ENCODE results near the gene GNAZ.

Gene GNAZ

GRCh38 chr22:23154461-23154860 lies 84.1 kb downstream of the GNAZ start:
- no peak for DNase-seq (ENCODE audit: low read depth)
- no peak overlapping the region for H3K4me3 ChIP-seq (ENCODE audit: low read depth, low read length)
- TF ChIP-seq, protein P1, sequence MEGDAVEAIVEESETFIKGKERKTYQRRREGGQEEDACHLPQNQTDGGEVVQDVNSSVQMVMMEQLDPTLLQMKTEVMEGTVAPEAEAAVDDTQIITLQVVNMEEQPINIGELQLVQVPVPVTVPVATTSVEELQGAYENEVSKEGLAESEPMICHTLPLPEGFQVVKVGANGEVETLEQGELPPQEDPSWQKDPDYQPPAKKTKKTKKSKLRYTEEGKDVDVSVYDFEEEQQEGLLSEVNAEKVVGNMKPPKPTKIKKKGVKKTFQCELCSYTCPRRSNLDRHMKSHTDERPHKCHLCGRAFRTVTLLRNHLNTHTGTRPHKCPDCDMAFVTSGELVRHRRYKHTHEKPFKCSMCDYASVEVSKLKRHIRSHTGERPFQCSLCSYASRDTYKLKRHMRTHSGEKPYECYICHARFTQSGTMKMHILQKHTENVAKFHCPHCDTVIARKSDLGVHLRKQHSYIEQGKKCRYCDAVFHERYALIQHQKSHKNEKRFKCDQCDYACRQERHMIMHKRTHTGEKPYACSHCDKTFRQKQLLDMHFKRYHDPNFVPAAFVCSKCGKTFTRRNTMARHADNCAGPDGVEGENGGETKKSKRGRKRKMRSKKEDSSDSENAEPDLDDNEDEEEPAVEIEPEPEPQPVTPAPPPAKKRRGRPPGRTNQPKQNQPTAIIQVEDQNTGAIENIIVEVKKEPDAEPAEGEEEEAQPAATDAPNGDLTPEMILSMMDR (IDR thresholded peaks at IDR 0.05; ENCODE audit: low read depth, low read length, missing control alignments): no peak

- TF ChIP-seq, protein P1 (IDR thresholded peaks at IDR 0.05; ENCODE audit: low read depth, low read length, missing control alignments): no peak
- DNase-seq (ENCODE audit: low read depth): no peak
- H3K4me3 ChIP-seq (ENCODE audit: low read depth, low read length): no peak overlapping the region
Measured at GRCh38 chr22:23155143-23155542, 84.8 kb downstream of the GNAZ start.

GRCh38 chr22:23155831-23156230 lies 85.5 kb downstream of the GNAZ start:
- no peak for DNase-seq (ENCODE audit: low read depth)
- H3K4me3 ChIP-seq (ENCODE audit: low read depth, low read length): no peak overlapping the region
- TF ChIP-seq, protein P1 (IDR thresholded peaks at IDR 0.05; ENCODE audit: low read depth, low read length, missing control alignments): no peak

DNA sequence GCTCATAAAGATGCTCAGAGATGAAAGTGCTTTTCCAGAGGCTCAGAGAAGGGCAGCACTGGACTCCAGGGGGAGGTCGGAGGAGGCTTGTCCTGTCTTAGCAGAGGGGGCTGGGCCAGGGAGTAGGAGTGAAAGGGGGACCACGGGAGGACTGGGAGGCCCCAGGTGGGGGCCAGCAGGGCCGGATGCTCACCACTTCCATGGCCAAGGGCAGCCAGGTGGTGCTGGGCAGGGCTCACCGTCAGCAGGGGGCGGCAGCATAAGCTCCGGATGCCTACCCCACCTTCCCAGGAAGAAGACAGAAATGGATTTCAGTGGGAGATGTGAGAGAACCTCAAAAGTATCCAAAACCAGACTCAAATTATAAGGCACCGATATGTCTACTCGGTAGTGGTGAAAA lies 86.0 kb downstream of the GNAZ start:
- TF ChIP-seq, protein P1 (IDR thresholded peaks at IDR 0.05; ENCODE audit: low read depth, low read length, missing control alignments): no peak
- no peak overlapping the region for H3K4me3 ChIP-seq (ENCODE audit: low read depth, low read length)
- no peak for DNase-seq (ENCODE audit: low read depth)

DNA sequence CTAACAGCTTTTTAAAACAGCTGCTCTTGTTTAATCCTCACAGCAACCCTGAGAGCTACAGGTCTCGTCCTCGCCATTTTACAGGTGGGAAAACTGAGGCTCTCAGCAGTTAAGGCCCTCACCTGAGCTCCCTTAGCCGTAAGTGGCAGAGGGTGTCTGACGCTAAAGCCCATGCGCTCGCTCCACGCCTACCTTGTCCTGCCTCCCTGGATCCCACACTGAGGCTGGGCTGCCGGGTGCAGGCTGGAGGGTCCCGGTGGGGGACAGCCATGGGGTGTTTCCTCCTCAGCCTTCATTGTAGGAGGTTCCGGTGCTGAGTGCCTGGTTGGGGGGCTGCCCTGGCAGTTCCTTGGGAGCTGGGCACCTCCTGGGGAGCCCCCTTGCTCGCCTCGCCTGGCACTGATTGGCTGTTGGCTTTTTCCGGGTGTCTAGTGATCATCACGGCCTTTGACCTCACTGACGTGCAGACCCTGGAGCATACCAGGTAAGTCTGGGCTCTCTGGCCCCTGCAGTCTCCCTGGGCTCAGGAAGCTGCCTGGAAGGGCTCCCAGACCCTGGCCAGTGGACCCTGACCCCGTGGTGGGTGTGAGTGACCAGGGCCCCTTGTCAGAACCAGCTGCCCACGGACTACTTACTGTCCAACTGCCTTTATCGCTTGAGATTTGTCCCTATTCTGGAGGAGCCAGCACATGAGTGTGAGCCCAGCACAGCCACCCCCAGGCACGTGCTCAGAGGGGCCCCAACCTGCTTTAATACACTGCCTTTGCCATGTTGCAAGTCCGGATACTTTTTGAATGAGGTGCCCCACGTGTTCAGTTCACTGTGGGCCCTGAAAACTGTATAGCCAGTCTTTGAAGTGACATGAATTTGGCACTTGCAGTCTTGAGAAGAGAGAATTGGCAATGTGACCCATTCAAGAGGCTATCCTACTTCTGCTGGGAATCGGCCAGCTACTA lies 87.5 kb downstream of the GNAZ start:
- TF ChIP-seq, protein P1 (IDR thresholded peaks at IDR 0.05; ENCODE audit: low read depth, low read length, missing control alignments): no peak

GRCh38 chr22:23158516-23159290 lies 88.4 kb downstream of the GNAZ start:
- TF ChIP-seq, protein P1 (IDR thresholded peaks at IDR 0.05; ENCODE audit: low read depth, low read length, missing control alignments): no peak
- H3K4me3 ChIP-seq (ENCODE audit: low read depth, low read length): no peak overlapping the region
- DNase-seq (ENCODE audit: low read depth): no peak

More for the DNA sequence above, 87.5 kb downstream of the GNAZ start:
- DNase-seq (ENCODE audit: low read depth): no peak
- no peak overlapping the region for H3K4me3 ChIP-seq (ENCODE audit: low read depth, low read length)

Measured in GM12864 (cell line).